GM10847 (cell line): ENCODE data around the gene UBA6.

ENCODE experiments used
- POLR2A ChIP-seq: IDR thresholded peaks from 2 replicates; pipeline ENCODE4 v1.6.1; 2011; ENCODE audit not compliant: insufficient read length; ENCODE audit errors: extremely low read depth

Gene UBA6

DNA sequence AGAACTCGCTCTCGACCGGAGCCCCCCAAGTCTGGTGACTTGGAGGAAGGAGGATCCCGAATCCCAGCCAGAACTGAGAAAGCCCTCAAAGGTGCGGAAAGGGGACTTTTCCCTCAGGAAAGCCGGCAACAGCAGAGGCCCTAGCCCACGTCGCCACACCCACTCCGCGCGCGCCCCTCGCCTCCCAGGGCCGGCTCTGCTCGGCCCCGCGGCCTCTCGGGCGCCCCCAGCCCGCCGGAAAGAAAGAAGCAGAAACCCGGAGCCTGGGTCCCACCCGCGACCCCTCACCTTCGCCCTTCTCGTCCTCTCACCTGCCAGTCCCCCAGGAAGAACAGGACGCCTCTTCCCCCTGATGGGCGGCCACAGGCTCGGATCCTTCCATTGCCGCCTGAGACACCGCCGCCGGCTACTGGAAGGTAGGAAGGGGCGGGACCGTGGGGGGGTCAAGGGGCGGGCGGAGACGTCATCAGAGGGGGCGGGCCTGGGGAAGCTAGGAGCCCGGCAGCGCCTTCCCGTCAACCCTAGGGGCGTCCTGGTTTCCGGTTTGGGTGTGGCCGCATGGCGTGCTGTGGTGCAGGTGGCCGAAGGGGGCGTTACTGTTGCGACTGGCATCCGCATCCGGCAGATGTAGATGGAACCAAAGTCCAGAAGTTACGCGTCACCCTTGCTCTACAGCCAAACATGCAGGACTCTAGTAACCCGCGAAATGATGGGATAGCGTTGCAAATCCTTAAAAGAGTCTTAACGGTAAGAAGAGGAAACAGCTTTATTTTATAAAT is at the start of gene UBA6:
Gene UBA6, minus strand, starts transcription at position 418 of the 779 bp plus-strand sequence. Its CDS starts 36 bp downstream, at position 382.
- peak; percentile 60 for TF ChIP-seq POLR2A

- TF ChIP-seq POLR2A: no peak
Observed at GRCh38 chr4:67750691-67751090, 49.7 kb upstream of the UBA6 start.

GRCh38 chr4:67749286-67749685 is 48.3 kb upstream of the UBA6 start:
- no peak for TF ChIP-seq POLR2A

- TF ChIP-seq POLR2A: no peak
Observed at GRCh38 chr4:67746797-67747495, 46.0 kb upstream of the UBA6 start.

GRCh38 chr4:67744561-67745283 is 43.8 kb upstream of the UBA6 start:
- no peak for TF ChIP-seq POLR2A

DNA sequence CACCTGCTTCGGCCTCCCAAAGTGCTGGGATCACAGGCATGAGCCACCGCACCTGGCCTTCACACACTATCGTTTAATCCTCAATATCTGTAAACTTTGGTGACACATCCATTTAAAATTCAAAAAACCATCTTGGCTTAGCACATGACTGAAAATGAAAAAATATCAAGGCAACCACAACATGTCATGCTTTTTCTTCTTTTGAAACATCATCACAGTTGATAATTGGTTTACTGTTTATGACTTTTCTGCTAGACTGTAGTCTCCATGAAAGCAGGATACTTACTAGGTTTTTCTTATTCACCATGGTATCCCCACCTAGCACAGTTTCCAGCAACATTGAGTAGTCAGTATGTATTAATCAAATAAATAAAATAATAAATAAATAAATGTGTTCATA is 42.2 kb upstream of the UBA6 start:
- TF ChIP-seq POLR2A: no peak

DNA sequence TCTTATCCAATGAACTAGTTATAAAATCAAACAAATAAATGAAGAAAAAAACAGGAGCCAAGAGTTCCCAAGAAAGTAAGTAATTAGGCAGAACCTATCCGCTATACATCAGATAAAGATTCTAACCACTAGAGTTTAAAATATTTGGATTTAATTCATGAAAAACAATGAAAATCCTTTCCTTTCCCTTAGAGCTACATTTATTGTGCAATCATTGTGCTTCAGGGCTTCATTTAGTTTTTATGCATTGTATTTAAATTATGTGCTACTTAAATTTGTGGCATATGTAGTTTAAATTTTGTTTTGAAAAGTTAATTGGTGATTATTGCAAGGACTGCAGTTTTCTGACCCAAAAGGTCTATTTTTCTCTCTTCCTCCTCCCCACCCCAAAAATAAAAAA is 35.3 kb upstream of the UBA6 start:
- TF ChIP-seq POLR2A: no peak

- TF ChIP-seq POLR2A: no peak
Observed at GRCh38 chr4:67735325-67735724, 34.4 kb upstream of the UBA6 start.

- TF ChIP-seq POLR2A: no peak
Observed at GRCh38 chr4:67727124-67727850, 26.3 kb upstream of the UBA6 start.

DNA sequence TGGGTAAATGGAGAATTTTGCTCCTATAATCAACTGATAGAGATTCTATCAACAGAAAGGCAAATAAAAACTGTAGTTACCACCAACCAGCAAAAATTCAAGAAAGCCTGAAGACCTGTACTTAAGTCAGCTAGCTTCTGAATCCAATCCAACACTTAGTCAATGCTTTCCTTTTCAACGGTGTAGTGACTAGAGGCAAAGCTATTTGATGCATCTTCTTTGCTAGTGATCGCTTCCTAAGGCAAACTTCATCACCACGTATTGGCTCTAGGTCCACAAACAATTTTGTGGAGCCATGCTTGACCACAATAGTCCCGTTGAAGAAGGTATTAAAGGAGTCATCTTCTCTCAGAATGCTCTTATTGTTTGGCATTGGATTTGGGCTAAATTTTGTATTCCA is 25.0 kb upstream of the UBA6 start:
- no peak for TF ChIP-seq POLR2A

DNA sequence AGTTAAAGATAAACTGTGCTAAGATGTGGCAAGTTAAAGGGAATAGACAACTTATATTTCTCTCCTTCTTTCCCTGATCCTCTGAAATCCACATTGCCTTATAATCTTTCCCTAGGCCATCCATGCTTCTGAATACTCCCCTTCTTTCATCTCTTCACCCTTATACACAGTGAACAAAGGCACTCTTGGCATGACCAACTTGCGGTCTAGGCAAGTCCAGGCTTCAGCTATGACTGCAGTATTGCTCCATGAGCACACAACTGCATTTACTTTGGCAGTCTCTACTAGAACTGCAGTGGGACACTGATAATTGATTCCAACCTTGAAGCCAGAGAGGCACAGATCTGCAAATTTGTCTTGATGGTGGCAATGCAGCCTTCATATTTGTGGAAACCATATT is 24.2 kb upstream of the UBA6 start:
- TF ChIP-seq POLR2A: no peak

DNA sequence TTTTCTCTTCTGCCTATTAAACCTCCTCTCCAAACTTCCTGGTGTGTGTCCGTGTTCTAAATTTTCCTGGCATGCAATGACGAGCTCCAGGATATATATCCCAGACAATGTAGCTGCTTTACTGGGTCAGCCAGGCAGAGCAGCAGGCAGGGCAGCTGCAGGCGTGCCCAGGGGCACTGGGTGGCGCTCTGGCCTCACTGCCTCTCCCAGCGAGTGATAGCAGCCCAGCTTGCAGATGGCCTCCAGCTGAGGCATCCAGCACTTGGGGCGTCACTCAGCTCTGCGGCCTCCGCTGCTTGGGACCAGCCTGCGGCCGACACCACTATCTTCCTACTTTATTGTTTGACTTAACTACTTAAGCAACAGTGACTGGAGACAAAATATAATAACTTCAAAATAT is 23.0 kb upstream of the UBA6 start:
- no peak for TF ChIP-seq POLR2A

- TF ChIP-seq POLR2A: no peak
Observed at GRCh38 chr4:67723341-67723740, 22.4 kb upstream of the UBA6 start.

DNA sequence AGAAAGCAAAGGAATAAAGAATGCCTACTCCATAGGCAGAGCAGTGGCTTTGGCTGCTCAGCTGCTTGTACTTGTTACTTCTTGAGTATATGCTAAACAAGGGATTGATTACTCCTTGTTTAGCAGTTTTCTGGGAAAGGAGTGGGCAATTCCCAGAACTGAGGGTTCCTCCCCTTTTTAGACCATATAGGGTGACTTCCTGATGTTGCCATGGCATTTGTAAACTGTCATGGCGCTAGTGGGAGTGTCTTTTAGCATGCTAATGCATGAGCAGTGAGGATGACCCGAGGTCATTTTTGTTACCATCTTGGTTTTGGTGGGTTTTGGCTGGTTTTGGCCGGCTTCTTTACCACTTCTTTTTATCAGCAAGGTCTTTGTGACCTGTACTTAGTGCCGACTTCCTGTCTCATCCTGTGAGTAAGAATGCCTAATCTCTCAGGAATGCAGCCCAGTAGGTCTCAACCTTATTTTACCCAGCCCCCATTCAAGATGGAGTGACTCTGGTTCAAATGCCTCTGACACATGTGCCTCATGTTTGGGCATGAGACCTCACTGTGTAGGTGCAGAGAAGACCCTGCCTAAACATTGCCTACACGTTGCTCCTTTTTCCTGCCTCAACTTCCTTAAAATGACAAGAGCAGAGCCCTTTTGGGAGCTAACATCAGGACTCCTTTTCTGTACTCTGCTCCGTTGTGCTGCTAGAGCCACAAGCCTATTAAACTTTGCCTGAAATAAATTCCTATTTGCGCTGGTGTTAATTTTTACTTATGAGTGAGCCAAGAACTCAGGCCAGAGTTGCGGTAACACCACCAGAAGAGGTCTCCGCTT is 21.0 kb upstream of the UBA6 start:
- no peak for TF ChIP-seq POLR2A

- no peak for TF ChIP-seq POLR2A
Observed at GRCh38 chr4:67721315-67721769, 20.4 kb upstream of the UBA6 start.
